Glomerular visceral epithelial cell (primary cell): ENCODE measurements around the gene KDM3A.
"Not testable (repeated sequence)": the region's sequence is repeated elsewhere in the genome, so short reads cannot be mapped to it uniquely, and the experiment has no call there.

ENCODE experiments used
- DNase-seq: peaks from one replicate; pipeline ENCODE4 v3.0.0-alpha.2; 2016; ENCODE audit errors: extremely low spot score

The KDM3A gene

DNA sequence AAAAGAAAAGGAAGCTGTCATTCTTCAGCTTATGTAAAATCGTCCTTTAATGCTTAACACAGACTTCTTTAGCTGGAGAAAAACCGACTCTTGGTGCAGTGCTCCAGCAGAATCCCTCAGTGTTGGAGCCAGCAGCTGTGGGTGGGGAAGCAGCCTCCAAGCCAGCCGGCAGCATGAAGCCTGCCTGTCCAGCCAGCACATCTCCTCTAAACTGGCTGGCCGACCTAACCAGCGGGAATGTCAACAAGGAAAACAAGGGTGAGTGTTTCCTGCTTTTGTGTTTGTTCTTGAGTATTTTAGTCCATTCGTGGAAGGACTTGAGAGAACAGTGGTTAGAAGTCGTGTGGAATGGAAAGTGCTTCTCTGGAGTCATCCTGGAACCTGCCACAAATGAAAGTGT is 38.9 kb downstream of the KDM3A start:
- DNase-seq, result no peak

DNA sequence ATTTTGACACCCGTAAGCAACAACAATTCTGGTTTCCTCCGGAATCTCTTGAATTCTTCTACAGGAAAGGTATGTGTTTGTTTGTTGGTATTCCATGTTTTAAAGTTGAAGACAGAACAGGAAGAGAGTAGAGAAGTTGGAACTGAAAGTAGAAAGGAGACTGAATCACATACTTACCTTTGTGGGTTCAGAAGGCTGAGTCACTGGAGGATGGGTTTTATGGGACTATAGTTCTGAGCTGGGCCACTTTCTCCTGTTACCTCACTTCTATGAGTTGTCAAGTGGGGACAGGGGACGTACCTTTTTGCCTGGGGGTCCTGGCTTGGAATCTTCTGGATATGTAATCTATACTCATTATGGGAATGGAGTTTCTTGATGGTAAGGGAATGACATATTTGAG is 40.9 kb downstream of the KDM3A start:
- DNase-seq, result no peak

DNA sequence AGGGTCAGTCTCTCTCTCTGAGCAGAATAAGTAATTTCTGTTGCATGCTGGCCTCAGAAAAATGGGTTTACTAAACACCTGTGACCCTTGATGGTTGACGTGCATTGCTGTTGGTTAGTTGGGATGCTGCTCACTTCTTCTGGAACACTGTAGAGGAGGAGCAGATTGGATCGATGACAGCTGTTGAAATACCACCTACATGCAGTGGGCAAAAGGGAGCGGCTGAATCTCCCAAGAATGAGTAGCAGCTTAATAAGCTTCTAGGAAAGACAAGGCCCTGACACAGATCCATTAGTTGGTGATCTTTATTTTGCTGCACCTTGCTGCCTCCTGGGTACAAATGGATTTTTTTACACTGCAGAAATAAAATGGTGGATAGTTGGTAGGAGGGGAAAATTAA is 43.2 kb downstream of the KDM3A start:
- DNase-seq, result no peak

DNA sequence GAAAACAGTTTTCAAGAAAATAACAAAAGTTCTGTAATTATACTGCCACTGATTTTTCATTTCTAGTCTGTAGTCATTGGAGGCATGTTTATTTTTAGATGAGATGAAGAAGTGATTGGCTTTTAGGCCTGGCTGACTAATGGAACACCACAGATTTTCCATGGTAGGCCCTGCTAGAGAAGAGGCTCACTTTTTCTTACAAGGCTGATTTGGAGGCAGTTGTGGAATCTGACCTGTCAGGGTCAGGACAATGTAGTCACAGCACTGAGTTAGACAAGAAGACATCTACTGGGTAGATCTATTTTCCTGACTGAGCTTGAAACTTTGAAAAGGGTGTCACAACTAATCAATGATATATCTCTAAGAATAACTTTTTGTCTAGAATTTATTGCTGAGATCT is 43.9 kb downstream of the KDM3A start:
- DNase-seq, result no peak

DNA sequence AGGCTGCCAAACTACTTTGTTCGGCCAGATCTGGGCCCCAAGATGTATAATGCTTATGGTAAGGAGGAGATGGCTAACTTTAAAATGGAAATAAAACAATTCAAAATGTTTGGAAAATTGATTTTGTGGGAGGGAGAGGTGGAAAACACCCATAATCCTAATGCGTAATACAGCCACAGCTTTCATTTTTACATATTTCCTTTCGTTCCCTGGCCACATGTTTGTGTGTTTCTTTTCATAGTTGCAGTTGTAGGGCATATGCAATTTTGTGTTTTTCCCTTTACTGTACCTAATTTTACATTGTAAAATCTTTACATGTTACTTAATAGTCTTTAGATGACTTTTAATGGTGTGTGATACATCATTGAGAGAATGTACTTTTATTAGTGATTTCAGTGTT is 44.6 kb downstream of the KDM3A start:
- no peak for DNase-seq

DNA sequence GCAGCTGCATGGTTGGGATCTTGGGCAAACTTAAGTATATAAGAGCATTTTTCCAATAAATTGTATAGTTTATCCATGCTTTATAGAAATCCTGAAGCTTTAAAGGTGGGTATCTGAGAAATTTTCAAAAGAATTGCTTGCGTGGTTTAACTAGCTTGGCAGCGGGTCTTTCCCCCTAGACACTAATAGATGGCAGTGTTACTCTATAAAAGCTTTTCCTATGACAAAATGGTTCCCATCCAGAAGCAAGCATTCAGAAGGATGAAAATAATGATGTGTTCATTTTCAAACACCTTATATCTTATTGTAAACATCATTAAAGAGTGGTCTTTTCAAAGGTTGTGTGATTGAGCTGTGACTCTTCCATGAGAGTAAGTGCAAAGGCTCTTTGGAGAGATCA is 45.9 kb downstream of the KDM3A start:
- no peak for DNase-seq

DNA sequence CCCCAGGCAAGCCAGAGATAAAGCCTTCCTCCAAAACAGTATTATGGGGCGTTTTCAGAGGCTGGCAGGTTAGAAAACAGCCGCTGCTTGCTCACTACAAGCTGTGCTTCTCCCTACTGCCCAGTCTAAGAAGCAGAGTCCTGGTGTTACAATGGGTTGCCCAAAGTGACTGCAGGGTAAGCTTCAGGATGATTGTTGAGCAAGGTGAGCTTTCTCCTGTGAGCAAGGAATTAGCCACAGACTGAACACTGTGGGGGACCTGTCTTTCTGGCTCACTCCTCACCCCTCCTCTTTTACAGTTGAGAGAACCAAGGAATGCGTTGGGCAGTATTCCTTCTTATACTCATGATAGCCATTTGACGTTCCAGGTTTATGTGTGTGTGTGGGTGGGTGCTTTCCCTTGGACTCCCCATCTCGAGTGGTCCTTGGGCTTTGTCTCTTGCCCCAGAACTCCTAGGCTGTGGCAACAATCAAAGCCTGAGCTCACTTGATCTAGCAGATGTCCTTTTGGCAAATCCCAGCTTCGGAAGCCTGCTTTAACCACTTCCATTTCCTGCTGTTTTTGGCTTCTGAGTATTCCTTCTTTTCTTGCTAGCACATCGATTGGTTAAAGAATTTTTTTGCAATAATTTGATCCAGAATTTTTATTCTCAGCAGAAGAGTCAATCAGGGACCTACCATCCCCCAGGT is 47.5 kb downstream of the KDM3A start:
- DNase-seq, result no peak

DNA sequence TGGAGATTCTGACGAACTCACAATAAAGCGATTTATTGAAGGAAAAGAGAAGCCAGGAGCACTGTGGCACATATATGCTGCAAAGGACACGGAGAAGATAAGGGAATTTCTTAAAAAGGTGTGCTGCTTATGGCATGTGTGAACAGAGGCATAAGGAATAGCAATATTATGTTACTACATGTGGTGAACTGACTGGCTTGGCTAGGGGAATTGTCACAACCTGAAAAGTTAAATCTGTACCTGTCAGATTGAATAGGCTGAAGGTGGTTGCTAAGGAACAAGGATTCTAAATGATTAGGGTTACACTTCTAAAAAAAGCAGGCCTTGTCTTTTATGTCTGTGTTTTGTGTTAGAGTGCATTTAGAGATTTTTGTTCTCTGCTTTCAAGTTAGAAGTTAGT is 48.4 kb downstream of the KDM3A start:
- DNase-seq, result no peak

DNA sequence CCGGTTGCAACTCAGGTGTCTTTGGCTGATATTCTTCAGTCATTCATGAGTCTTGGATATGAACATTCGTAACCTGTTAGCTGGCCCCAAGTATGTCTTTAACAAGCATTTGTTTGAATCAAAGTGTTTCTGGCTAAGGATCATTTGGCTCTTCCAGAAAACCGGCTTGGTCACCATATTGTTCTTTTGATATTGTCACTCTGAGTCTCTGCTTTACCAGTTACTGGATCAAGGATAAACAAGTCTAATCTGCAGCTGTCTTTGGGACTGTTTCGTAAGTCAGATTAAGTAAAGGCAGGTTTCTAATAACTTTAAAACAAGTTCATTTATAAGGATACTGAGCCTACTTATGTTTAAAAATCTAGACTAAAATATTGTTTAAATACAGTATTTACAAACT is 49.1 kb downstream of the KDM3A start:
- DNase-seq, result no peak

DNA sequence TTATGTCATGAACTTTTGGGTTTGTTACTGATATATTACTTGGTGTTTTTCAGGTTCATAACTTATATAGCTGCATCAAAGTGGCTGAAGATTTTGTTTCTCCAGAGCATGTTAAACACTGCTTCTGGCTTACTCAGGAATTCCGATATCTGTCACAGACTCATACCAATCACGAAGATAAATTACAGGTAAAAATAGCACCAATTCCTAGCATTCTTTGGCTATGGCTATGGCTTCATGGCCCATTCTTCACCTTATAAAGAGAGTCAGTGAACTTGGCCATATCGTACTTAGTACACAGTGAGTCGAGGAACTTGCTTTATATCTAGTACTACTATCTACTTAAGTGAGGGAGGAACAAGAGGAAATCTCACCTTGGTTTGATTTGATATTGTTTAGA is 49.9 kb downstream of the KDM3A start:
- no peak for DNase-seq

DNA sequence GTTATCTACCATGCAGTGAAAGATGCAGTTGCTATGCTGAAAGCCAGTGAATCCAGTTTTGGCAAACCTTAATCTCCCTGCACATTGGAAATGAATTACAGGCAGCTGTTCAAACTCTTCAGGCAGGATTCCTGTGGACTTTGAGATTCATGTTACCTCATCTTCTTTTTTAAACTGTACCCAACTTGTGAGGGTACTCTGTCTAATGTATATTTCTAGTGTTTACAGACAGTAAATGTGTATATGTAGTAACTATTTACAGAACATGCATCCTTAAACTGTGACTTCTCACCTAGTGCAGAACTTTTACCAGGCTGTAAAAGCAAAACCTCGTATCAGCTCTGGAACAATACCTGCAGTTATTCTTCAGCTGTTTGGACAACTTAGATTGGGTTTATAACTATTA is 50.9 kb downstream of the KDM3A start:
- DNase-seq, result no peak

DNA sequence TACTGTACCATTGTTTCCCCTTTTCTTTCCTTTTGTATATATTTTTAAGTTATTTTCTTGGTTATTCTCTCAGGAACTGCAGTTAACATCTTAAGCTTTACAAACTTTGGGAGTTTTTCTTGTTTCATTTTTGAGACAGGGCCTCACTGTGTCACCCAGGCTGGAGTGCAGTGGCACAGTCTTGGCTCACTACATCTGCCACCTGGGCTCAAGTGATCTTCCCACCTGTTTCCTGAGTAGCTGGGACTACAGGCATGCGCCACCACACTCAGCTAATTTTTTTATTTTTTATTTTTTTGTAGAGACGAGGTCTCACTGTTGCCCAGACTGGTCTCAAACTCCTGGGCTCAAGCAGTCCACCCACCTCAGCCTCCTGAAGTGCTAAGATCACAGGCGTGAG is 55.2 kb downstream of the KDM3A start:
- DNase-seq, result not testable (repeated sequence)

DNA sequence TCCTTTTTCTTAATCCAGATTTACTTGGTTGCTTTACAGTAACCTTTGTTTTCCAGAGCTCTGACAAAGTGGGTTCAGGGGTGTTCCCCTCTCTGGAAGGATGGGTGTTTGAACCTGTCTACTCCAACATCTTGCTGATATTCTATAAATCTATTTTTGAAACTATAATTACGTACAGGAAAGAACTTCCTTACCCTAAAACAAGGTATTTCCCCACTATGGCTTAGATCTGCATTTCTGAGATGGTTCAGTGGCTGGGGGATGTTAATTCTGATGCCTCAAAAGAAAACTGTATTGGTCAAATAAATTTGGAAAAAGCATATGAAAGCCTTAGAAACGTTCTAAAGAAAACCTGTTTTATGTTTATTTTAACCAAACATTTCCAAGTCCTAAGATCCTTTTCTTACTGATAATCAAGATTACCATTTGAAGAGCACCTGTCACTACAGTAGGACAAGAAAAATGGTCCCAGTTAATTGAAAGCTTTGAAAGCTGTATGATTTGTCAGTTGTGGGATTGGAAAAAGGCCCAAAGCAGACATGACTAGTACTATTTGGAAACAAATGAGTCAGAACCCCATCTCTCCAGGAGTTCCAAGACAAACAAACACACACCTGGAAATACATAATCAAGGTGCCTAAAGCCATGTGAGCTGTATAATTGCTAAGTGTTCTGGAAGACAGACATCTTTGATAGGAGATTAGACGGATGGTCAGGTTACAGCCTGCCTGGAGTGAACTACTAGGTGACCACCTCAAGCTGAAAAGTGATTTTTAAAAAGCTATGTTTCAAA is 57.5 kb downstream of the KDM3A start:
- DNase-seq, result no peak

DNA sequence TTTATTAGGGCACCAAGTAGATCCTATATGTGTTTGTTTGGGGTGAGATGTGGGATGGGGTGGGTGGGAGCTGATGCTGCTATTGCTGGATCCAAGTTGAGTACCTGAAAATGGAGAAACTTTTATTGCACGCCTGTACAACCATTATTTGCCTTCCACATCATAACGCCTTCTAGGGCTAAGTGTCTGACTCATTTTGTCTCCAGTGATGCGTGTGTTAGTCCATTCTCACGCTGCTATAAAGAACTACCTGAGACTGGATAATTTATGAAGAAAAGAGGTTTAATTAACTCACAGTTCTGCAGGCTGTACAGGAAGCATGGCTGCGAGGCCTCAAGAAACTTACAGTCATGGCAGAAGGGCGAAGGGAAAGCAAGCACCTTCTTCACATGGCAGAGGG is 58.2 kb downstream of the KDM3A start:
- no peak for DNase-seq

DNA sequence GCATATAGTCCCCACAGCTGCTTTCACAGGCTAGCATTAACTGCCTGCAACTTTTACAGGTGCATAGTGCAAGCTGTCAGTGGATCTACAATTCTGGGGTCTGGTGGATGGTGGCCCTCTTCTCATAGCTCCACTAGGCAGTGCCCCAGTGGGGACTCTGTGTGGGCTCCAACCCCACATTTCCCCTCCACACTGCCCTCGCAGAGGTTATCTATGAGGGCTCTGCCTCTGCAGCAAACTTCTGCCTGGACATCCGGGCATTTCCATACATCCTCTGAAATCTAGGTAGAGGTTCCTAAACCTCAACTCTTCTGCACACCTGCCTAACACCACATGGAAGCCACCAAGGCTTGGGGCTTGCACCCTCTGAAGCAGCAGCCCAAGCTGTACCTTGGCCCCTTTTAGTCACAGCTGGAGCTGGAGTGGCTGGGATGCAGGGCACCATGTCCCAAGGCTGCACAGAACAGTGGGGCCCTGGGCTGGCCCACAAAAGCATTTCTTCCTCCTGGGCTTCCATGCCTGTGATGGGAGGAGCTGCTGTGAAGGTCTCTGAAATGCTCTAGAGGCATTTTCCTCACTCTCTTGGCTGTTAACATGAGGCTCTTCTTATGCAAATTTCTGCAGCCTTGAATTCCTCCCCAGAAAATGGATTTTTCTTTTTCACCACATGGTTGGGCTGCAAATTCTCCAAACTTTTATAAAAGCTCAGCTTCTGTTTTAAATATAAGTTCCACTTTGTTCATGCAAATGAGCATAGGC is 59.3 kb downstream of the KDM3A start:
- DNase-seq, result no peak

DNA sequence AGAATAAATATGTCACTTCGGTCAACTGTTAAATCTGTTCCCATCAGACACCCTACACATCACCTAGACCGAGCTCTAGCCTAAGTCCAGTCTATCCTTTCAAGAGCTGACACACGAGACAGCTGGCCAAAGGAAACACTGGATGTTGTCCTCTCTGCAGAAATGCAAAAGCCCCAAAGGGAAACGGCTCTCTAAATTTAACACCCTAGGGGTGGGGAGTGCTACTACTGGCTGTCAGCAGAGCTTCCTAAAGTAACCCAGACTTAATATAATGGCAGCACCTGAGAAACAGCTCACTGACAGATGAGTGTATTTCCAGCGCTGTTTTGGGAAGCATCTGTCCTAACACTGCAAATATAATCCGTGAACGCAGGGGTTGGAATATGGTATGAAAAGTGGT is 66.4 kb downstream of the KDM3A start:
- no peak for DNase-seq

DNA sequence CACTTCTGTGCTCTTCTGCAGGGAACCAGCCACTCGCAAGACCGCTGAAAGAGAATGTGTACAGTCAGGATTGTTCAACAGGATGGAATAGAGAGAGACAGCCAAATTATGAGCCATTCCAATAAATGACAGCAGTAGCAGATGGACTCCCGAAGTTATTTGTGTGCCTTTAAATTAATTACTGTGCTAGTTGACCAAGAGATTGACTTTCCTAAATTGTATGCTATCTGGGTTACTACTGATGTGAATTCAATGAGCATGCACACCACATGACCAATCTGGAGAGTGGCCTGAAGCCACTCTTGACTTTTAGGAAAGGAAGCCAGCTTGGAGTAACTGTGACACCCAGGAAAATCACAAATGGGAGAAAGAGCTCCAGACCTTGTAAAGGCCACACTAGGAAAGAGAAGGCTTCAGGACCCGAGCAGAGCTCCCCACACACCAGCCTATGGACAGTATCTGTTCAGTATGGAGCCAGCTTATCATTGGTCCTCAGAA is 69.3 kb downstream of the KDM3A start:
- no peak for DNase-seq

DNA sequence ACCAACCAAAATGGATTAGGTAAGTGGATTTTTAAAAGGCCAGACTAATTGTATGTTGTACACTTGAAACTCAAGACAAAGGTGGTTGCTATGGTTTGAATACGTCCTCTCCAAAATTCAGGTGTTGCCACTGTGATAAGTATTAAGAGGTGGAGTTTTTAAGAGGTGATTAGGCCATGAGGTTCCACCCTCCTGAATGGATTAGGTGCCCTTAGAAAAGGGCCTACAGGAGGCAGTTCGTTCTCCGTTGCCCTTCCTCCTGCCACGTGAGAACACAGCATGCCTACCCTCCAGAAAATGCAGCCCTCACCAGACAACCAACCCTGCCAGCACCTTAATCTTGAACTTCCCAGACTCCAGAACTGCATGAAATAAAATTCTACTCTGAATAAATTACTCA is 70.9 kb downstream of the KDM3A start:
- no peak for DNase-seq

DNA sequence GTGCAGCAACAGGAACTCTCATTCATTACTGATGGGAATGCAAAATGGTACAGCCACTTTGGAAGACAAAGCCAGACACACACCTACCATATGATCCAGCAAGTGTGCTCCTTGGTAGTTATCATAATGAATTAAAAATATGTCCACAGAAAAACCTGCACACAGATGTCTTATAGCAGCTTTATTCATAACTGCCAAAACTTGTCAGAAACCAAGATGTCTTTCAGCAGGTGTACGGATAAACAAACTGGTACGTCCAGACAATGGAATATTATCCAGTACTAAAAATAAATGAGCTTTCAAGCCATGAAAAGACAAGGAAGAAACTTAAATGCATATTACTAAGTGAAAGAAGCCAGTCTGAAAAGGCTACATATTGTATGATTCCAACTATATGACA is 71.7 kb downstream of the KDM3A start:
- DNase-seq, result no peak

DNA sequence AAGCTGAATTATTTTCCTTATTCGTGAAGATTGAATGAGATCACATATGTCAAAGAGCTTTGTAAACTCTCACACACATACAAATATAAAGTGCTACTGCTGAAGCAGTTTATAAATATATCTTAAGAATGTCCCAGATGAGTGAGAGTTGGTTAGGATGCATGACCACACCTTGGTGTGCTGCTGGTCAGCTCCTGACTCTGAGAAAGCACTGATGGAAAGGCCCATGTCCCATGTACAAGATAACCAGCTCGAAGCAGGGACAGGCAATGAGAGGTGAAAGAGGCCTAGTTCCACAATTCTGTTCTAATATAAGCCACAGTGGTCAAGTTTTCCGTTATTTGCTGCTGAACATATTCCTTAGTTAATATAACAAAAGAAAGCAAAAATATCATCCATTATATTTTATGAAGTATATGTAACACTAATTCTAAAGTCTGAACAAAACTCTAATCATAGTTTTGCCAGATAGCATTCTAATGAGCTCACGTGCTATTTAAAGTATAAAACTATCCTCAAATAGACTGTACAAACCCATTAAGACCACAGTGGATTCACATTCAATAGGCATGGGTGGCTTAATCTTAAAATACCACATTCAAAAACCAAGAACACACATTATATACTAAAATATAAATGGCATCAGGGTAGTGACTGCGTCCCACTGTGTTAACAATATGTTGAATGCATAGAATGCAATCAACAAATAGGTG is 72.9 kb downstream of the KDM3A start:
- DNase-seq, result no peak

DNA sequence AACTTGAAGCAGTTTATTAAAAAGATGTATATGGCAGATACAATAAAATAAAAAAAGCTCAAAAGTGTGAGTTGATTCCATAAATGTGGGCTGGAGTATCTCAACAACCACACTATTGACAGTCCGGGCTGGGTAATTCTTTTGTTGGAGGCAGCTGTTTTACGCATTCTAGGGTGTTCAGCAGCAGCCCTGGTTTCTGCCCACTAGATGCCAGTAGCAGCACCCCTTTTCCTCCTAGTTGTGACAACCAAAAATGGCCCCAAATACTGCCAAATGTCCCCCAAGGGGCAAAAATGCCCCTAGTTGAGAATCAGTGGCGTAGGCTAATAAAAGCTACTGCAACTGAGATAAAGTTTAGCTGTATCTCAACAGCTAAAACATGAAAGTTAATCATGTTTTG is 77.3 kb downstream of the KDM3A start:
- no peak for DNase-seq

DNA sequence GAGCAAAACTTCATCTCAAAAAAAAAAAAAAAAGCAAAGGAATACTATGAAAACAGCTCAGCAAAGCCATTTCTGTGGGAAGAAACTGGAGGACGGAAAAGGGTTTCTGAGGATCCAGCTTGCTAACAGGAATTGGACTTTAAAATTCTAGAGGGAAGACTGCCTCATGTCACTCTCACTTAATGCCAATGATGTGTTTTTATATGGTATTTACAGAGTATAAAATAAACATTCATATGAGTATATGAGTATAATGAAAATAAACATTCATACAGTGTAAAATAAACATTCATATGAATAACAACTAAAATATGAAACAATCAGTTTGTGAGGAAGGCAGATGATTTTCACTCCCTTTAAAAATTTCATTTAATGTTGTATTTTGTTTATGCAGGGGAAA is 78.2 kb downstream of the KDM3A start:
- no peak for DNase-seq
